Activated naive CD4-positive, alpha-beta T cell treated with anti-CD3 and anti-CD28 coated beads, Interleukin-2, amount 50 U/mL, for 24 hours (primary cell): ENCODE measurements around the gene DEPDC1B.
"Not testable (repeated sequence)": the region's sequence is repeated elsewhere in the genome, so short reads cannot be mapped to it uniquely, and the experiment has no call there.

Source experiments
- H3K27ac Mint-ChIP-seq: one replicate; pipeline ENCODE4 v1.8.0; 2021; ENCODE audit warnings: mild to moderate bottlenecking, mixed read lengths
- H3K27me3 Mint-ChIP-seq: one replicate; pipeline ENCODE4 v1.8.0; 2021; ENCODE audit warnings: mixed read lengths
- H3K36me3 Mint-ChIP-seq: one replicate; pipeline ENCODE4 v1.8.0; 2021; ENCODE audit warnings: mixed read lengths
- H3K4me1 Mint-ChIP-seq: one replicate; pipeline ENCODE4 v1.8.0; 2021; ENCODE audit warnings: mixed read lengths
- H3K4me3 Mint-ChIP-seq: one replicate; pipeline ENCODE4 v1.8.0; 2021; ENCODE audit warnings: mild to moderate bottlenecking, mixed read lengths
- H3K9me3 Mint-ChIP-seq: one replicate; pipeline ENCODE4 v1.8.0; 2021; ENCODE audit warnings: mixed read lengths

DEPDC1B gene

DNA sequence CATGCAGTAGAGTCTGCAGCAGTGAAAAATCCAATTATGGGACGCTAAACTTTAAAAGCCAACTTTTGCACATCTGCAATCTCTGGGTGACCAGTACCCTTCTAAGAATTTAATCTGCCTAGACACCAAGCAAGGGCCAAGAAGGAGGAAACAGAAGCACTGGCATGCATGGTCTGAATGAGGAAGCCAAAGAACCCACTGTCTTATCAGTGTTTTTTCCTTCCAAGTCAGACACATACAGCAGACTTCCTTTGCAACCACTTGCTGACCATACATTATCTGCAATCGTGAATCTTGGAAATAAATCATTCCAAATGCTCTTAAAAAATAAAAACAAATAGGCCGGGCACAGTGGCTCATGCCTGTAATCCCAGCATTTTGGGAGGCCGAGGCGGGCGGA lies 65.9 kb downstream of the DEPDC1B start:
- H3K27ac Mint-ChIP-seq: no peak overlapping the region
- no peaks in the 10 kb centered on the region for H3K36me3 Mint-ChIP-seq
- no peak overlapping the region for H3K4me3 Mint-ChIP-seq

DNA sequence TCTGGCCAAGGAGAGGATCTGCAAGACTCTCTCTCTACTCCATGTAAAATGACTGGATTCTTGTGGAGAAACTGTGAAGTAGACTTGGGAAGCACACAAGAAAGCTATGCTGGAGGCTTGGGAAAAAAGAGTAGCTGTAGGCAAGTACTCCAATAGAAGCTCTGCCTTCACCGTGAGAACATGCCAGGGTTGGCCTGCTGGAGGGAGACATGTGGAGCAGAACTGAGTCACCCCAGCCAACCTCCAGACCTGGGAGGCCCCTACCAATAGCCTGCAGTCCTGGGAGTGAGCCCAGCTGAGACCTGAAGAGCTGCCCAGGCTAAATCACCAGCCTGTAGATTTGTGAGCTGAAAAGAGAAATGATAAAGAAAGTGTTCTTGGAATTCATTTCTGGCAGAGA lies 66.6 kb downstream of the DEPDC1B start:
- Mint-ChIP-seq H3K27ac (no peak overlapping the region), H3K27me3 (no peaks in the 10 kb centered on the region), H3K4me3 (no peak overlapping the region), H3K4me1 (no peaks in the 10 kb centered on the region), H3K36me3 (no peaks in the 10 kb centered on the region), H3K9me3 (no peaks in the 10 kb centered on the region)

More for the DNA sequence above, 65.9 kb downstream of the DEPDC1B start:
- no peaks in the 10 kb centered on the region for H3K27me3 Mint-ChIP-seq
- no peaks in the 10 kb centered on the region for H3K4me1 Mint-ChIP-seq
- H3K9me3 Mint-ChIP-seq: no peaks in the 10 kb centered on the region

DNA sequence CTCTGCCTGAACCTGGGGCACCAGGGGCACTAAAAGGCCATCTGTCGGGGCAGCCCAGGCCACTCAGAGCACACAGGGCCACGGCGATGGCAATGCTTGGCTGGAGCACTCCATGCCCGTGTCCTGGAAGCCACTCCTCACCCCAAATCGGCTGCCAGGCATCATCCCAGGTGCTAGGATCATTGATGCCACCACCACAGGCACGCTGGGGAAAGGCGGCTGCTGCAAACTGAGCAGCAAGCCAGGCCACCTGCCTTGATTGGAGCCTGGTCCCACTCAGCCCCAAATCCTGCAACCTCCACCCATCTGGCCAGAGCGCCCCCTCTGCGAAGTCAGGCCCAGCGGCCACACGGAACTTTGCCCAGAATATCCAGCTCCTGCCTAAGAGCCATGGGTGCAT lies 67.8 kb downstream of the DEPDC1B start:
- Mint-ChIP-seq H3K9me3 (no peaks in the 10 kb centered on the region), H3K27ac (no peak overlapping the region), H3K4me3 (no peak overlapping the region), H3K27me3 (no peaks in the 10 kb centered on the region), H3K36me3 (no peaks in the 10 kb centered on the region), H3K4me1 (no peaks in the 10 kb centered on the region)

DNA sequence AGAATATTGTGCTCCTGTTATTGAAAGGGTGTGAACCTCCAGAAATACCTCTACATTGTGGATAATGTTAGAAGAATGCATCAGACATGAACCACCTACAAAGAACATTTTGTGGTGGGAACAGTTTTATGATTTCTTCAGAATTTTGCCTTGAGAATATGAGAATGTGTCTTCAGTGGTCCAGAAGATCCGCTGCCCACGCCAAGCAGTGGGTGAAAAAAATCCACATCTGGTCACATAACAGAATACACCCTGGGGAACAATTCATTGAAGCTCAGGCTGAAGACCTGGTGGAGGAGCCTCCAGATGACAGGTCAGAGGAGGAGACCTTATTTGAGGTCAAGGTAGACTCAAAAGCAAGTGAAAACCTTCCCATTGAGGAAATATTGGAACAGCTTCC lies 69.1 kb downstream of the DEPDC1B start:
- no peaks in the 10 kb centered on the region for H3K9me3 Mint-ChIP-seq
- no peaks in the 10 kb centered on the region for H3K27me3 Mint-ChIP-seq
- H3K27ac Mint-ChIP-seq: no peak overlapping the region
- no peak overlapping the region for H3K4me3 Mint-ChIP-seq
- H3K4me1 Mint-ChIP-seq: no peaks in the 10 kb centered on the region
- H3K36me3 Mint-ChIP-seq: no peaks in the 10 kb centered on the region

DNA sequence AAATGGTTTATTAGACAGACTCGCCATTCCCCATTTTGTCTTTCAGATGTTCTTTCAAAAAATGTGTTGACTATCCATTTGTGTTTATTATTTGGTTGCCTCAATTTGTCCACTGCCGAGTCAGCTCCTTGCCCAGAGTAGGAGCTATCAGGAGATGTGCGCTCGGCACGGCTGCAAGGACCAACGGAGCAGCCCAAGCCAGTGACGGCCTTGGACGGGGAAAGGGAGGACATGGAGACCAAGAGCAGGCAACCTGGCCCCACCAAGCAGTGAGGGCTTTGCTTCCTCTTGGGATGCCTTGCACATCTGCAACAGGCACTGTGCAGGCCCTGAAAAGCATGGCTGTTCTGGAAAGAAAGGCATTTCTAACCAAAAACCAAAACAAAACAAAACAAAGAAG lies 69.8 kb downstream of the DEPDC1B start:
- H3K4me3 Mint-ChIP-seq: no peak overlapping the region
- H3K9me3 Mint-ChIP-seq: no peaks in the 10 kb centered on the region
- no peak overlapping the region for H3K27ac Mint-ChIP-seq
- no peaks in the 10 kb centered on the region for H3K27me3 Mint-ChIP-seq
- no peaks in the 10 kb centered on the region for H3K36me3 Mint-ChIP-seq
- H3K4me1 Mint-ChIP-seq: no peaks in the 10 kb centered on the region

DNA sequence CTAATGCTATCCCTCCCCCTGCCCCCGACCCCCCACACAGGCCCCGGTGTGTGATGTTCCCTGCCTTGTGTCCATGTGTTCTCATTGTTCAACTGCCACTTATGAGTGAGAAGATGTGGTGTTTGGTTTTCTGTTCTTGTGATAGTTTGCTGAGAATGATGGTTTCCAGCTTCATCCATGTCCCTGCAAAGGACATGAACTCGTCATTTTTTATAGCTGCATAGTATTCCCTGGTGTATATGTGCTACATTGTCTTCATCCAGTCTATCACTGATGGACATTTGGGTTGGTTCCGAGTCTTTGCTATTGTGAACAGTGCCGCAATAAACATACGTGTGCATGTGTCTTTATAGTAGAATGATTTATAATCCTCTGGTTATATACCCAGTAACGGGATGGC lies 75.1 kb downstream of the DEPDC1B start:
- H3K27ac Mint-ChIP-seq, H3K4me1 Mint-ChIP-seq, H3K27me3 Mint-ChIP-seq, H3K9me3 Mint-ChIP-seq, H3K4me3 Mint-ChIP-seq, H3K36me3 Mint-ChIP-seq: not testable (repeated sequence)

DNA sequence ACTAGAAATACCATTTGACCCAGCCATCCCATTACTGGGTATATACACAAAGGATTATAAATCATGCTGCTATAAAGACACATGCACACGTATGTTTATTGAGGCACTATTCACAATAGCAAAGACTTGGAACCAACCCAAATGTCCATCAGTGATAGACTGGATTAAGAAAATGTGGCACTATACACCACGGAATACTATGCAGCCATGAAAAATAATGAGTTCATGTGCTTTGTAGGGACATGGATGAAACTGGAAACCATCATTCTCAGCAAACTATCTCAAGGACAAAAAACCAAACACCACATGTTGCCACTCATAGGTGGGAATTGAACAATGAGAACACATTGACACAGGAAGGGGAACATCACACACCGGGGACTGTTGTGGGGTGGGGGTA lies 79.2 kb downstream of the DEPDC1B start:
- not testable (repeated sequence) for H3K27ac Mint-ChIP-seq, H3K27me3 Mint-ChIP-seq, H3K9me3 Mint-ChIP-seq, H3K36me3 Mint-ChIP-seq, H3K4me1 Mint-ChIP-seq, H3K4me3 Mint-ChIP-seq

DNA sequence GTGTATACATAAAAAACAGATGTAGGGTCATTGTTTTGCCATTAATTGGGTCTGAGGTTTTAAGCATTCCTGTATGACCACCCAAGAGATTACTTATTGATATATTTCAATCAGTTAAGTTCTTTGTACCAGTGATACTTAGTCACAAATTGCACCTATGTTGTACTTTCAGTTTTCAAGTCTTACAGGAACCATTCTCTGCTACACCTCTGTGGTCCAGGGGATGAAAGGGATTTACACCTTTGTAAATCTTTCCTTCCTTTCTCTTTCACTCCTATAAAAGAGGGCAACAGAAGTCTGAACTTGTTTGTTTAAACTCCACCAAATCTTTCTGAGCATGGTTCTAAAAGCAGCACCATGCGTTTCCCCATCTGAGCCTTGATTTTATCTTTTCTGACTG lies 86.1 kb downstream of the DEPDC1B start:
- Mint-ChIP-seq H3K4me1 (peaks cover 3% of the 10 kb centered on the region), H3K9me3 (no peaks in the 10 kb centered on the region), H3K36me3 (no peaks in the 10 kb centered on the region), H3K4me3 (no peak overlapping the region), H3K27me3 (no peaks in the 10 kb centered on the region), H3K27ac (no peak overlapping the region)

DNA sequence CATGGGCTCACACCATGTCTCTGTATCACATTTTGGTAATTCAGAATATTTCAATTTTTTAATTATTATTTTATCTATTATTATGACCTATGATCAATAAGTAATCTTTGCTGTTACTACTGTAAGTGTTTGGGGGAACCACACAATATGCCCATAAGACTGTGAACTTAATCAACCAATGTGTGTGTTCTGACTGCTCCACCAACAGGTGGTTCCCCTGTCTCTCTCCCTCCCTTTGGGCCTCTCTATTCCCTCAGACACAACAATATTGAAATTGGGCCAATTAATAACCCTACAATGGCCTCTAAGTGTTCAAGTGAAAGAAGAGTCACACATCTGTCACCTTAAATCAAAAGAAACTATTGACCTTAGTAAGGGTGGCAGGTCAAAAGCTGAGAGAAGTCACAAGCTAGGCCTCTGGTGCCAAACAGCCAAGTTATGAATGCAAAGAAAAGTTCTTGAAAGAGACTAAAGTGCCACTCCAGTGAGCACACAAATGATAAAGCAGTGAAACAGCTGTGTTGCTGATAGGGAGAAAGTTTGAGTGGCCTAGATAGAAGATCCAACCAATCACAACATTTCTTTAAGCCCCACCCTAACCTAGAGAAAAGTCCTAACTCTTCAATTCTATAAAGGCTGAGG lies 88.7 kb downstream of the DEPDC1B start:
- H3K27ac Mint-ChIP-seq: no peak overlapping the region
- H3K27me3 Mint-ChIP-seq: no peaks in the 10 kb centered on the region
- H3K4me1 Mint-ChIP-seq: peaks cover 3% of the 10 kb centered on the region
- no peaks in the 10 kb centered on the region for H3K9me3 Mint-ChIP-seq
- no peaks in the 10 kb centered on the region for H3K36me3 Mint-ChIP-seq
- no peak overlapping the region for H3K4me3 Mint-ChIP-seq

DNA sequence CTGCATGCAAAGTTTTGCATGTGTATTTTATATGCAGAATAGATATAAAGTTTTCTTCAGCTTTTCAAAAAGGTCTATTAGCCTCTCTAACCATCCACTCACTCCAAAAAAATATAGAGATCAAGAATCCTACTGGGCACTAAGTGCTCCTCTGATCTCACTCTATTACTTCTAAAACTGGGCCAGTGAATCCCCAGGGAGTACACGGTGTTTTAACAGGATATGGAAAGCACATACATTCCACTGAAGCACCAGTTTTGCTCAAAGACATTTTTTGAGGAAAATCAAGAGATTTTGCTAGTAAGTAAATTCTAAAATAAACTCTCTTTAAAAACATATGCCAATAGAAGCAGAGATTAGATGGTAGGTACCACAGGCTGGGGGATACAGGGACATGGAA lies 95.2 kb downstream of the DEPDC1B start:
- H3K27ac Mint-ChIP-seq: no peak overlapping the region
- no peaks in the 10 kb centered on the region for H3K36me3 Mint-ChIP-seq
- no peaks in the 10 kb centered on the region for H3K4me1 Mint-ChIP-seq
- H3K4me3 Mint-ChIP-seq: no peak overlapping the region
- no peaks in the 10 kb centered on the region for H3K27me3 Mint-ChIP-seq
- no peaks in the 10 kb centered on the region for H3K9me3 Mint-ChIP-seq

DNA sequence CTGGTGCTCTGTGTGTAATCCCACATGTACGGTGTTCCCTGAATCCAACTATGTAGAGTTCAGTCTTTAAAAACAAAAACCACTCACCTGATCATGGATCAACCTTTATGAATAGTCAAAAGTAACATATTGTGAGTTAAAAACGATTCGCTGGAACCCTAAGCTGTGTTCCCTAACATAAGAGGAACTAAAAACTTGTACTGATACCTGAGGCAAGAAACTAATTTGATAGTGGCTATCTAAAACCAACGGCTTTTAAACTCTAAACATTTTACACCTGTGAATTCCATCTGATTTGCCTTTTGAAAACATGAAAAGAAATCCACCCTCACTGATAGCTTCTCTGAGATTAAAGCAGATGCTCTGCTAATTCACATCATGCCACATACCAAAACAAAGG lies 101.5 kb downstream of the DEPDC1B start:
- Mint-ChIP-seq H3K36me3 (no peaks in the 10 kb centered on the region), H3K9me3 (no peaks in the 10 kb centered on the region), H3K4me3 (no peak overlapping the region), H3K4me1 (peaks cover 21% of the 10 kb centered on the region), H3K27ac (no peak overlapping the region), H3K27me3 (no peaks in the 10 kb centered on the region)

DNA sequence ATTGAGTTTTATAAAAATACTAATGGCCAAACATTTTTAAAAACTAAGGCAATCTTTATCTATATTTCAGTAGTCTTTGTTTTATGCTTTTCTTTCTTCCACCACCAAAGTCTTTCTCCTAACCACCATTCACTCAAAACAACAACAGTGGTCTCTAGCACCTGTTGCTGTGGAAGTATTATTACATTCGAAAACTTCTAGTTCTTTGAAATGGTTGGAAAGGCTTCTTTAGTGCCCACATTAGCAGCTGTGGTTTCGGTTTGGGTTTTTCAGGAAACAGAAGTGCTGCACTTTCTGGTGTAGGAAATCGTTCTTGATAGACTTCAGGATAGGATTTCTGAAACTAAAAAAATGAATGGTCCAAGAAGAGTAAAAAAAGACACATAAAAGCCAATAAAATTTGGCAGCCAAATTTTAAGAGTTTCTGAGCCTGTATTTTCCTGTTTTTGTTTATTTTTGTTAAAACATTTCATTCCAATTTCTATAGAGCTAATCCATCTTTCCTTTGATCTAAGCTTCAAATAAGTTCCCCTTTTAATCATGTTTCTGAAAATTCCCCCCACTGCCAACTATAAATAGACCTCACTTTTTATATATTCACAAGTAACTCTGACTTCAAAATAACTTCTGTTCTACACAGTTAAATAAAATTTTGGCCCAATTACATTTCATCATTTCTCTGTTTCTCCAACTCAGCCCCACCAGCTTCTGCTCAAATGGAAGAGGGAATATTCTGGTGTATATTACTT lies 102.2 kb downstream of the DEPDC1B start:
- H3K4me1 Mint-ChIP-seq: peaks cover 21% of the 10 kb centered on the region

DNA sequence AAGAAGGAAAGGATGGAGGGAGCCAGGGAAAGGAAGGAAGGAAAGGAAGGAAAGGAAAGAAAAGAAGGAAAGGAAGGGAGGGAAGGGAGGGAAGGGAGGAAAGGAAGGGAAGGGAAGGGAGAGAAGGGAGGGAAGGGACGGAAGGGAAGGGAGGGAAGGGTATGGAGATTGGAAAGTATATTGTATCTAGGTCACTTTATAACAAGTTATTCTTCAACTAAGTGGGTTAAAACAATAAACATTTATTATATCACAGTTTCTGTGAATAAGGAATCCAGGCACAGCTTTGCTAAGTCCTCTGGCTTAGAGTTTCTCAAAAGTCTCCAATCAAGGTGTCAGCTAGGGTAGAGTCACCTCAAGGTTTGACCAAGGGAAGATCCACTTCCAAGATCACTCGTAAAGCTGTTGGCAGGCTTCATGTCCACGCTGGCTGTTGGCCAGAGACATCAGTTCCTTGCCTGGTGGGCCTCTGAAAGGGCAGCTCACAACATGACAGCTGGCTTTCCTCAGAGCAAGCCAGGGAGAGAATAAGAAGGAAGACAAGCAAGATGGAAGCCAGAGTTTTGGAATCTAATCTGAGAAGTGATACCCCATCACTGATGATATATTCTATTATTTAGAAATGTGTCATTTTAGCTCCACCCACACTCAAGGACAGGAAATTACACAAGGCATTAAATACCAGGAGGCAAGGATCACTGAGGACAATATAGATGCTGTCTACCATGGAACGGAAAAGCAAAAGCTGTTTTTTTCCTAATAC lies 105.1 kb downstream of the DEPDC1B start:
- Mint-ChIP-seq H3K4me3 (no peak overlapping the region), H3K36me3 (no peaks in the 10 kb centered on the region), H3K27me3 (no peaks in the 10 kb centered on the region), H3K27ac (no peak overlapping the region), H3K4me1 (peaks cover 21% of the 10 kb centered on the region), H3K9me3 (no peaks in the 10 kb centered on the region)

More for the DNA sequence above, 102.2 kb downstream of the DEPDC1B start:
- no peaks in the 10 kb centered on the region for H3K27me3 Mint-ChIP-seq
- no peak overlapping the region for H3K4me3 Mint-ChIP-seq
- H3K36me3 Mint-ChIP-seq: no peaks in the 10 kb centered on the region
- H3K9me3 Mint-ChIP-seq: no peaks in the 10 kb centered on the region
- no peak overlapping the region for H3K27ac Mint-ChIP-seq

DNA sequence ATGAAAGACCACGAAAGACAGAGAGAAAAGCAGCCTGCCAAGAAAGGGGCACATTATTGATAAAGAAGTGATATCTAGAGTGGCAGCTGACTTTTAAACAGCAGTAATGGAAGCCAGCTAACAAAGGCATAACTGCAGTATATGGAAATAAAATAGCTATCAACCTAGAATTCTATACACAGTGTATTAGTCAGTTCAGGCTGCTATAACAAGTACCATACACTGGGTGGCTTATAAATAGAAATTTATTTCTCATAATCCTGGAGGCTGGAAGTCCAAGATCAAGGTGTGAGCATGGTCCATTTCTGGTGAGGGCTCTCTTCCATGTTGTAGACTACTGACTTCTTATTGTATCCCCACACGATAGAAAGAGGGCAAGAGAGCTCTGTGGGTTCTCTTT lies 109.8 kb downstream of the DEPDC1B start:
- no peaks in the 10 kb centered on the region for H3K9me3 Mint-ChIP-seq
- H3K27ac Mint-ChIP-seq: no peak overlapping the region
- H3K36me3 Mint-ChIP-seq: no peaks in the 10 kb centered on the region
- H3K4me1 Mint-ChIP-seq: no peaks in the 10 kb centered on the region
- H3K4me3 Mint-ChIP-seq: no peak overlapping the region
- H3K27me3 Mint-ChIP-seq: peaks cover 2% of the 10 kb centered on the region

DNA sequence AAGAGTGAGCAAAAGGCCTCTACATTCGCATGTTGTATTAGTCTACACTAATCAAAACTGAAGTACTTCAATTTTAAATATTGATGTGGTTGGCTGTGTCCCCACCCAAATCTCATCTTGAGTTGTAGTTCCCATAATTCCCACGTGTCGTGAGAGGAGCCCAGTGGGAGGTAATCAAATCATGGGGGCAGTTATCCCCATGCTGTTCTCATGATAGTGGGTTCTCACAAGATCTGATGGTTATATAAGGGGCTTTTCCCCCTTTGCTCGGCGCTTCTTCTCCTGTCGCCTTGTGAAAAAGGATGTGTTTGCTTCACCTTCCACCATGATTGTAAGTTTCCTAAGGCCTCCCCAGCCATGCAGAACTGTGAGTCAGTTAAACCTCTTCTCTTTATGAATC lies 112.7 kb downstream of the DEPDC1B start:
- not testable (repeated sequence) for H3K4me1 Mint-ChIP-seq, H3K27me3 Mint-ChIP-seq, H3K36me3 Mint-ChIP-seq

DNA sequence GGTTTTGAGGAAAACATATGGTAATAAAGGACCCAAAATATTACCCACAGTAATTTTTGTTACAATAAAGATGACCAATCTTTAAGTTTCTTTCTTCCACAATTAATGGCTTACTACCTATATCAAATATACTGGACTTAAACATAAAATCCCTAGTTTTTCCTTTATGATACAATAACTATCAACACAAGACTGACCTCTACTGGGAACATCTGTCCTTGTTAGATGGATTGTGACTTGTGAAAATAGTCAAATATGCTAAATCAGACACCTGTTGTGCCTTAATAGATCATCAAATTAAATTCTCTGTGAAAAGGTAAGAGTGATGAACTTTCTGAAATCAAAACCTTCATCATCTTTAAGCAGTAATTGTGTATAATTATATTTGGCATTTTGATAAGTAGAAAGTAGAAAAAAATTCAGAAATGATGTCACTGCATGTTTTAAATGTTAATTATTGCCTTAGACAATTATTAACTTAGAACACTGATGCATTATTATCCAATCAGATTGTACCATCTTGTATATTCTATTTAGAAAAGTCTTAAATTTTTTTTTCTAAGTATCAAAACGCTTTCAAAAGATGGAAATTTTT lies 113.6 kb downstream of the DEPDC1B start:
- Mint-ChIP-seq H3K27ac (no peak overlapping the region), H3K4me1 (no peaks in the 10 kb centered on the region), H3K9me3 (no peaks in the 10 kb centered on the region), H3K36me3 (no peaks in the 10 kb centered on the region), H3K27me3 (peaks cover 2% of the 10 kb centered on the region), H3K4me3 (no peak overlapping the region)

More for the DNA sequence above, 112.7 kb downstream of the DEPDC1B start:
- not testable (repeated sequence) for H3K9me3 Mint-ChIP-seq, H3K4me3 Mint-ChIP-seq, H3K27ac Mint-ChIP-seq
